GM19452 (cell line): Measurements from ENCODE around the gene FNDC3B.
A peak's percentile ranks its signal among the peaks of the same experiment; 100 is the strongest.
"Not testable (repeated sequence)": the region's sequence is repeated elsewhere in the genome, so short reads cannot be mapped to it uniquely, and the experiment has no call there.

Experiments
- ATAC-seq: cut with Tn5 transposase; IDR thresholded peaks from one replicate; pipeline ENCODE4 v1.9.1; 2021; ENCODE audit not compliant: unreplicated experiment

Gene FNDC3B

GRCh38 chr3:172090035-172090434, 50.7 kb downstream of the FNDC3B start:
- no peak for ATAC-seq

GRCh38 chr3:172092658-172093057, 53.3 kb downstream of the FNDC3B start:
- no peak for ATAC-seq

- ATAC-seq = not testable (repeated sequence)
Measured at GRCh38 chr3:172093581-172094443, 54.4 kb downstream of the FNDC3B start.

- ATAC-seq = peak; percentile 91
Measured at GRCh38 chr3:172094621-172095557, 55.5 kb downstream of the FNDC3B start.

- ATAC-seq = no peak
Measured at GRCh38 chr3:172096881-172097420, 57.6 kb downstream of the FNDC3B start.

GRCh38 chr3:172097585-172097984, 58.2 kb downstream of the FNDC3B start:
- ATAC-seq = no peak

- ATAC-seq = no peak
Measured at GRCh38 chr3:172098698-172099494, 59.5 kb downstream of the FNDC3B start.

GRCh38 chr3:172099495-172099808, 60.1 kb downstream of the FNDC3B start:
- no peak for ATAC-seq

GRCh38 chr3:172100482-172100881, 61.1 kb downstream of the FNDC3B start:
- ATAC-seq = peak; percentile 29

GRCh38 chr3:172101107-172101506, 61.7 kb downstream of the FNDC3B start:
- ATAC-seq = no peak

- peak; percentile 38 for ATAC-seq
Measured at GRCh38 chr3:172102123-172102882, 62.9 kb downstream of the FNDC3B start.

GRCh38 chr3:172102883-172103310, 63.5 kb downstream of the FNDC3B start:
- ATAC-seq = no peak

- no peak for ATAC-seq
Measured at GRCh38 chr3:172103724-172104123, 64.3 kb downstream of the FNDC3B start.

GRCh38 chr3:172104471-172105072, 65.2 kb downstream of the FNDC3B start:
- ATAC-seq = no peak

GRCh38 chr3:172106037-172106954, 66.9 kb downstream of the FNDC3B start:
- ATAC-seq = no peak

- ATAC-seq = peak; percentile 44
Measured at GRCh38 chr3:172106989-172107388, 67.6 kb downstream of the FNDC3B start.

- ATAC-seq = peak; percentile 81
Measured at GRCh38 chr3:172107403-172107802, 68.0 kb downstream of the FNDC3B start.

GRCh38 chr3:172110127-172110779, 70.9 kb downstream of the FNDC3B start:
- no peak for ATAC-seq
